Progenitor cell of endocrine pancreas (in vitro differentiated cells): Measurements from ENCODE around the gene ZBED1. TPM values are rescaled to one million over a fixed set of nuclear protein-coding genes. Genes with fewer than 3 reads are reported as not detected.
A peak's percentile ranks its signal among the peaks of the same experiment; 100 is the strongest.

Experiments used
- DNase-seq: peaks from one replicate; pipeline ENCODE4 v3.0.0; 2021; ENCODE audit warnings: low spot score; ENCODE audit not compliant: unreplicated experiment
- H3K27ac Mint-ChIP-seq: 2 replicates; pipeline ENCODE4 v1.8.0; 2021; ENCODE audit warnings: mild to moderate bottlenecking, moderate library complexity, mixed read lengths
- H3K27me3 Mint-ChIP-seq: 2 replicates; pipeline ENCODE4 v1.8.0; 2021; ENCODE audit warnings: mixed read lengths
- H3K36me3 Mint-ChIP-seq: 2 replicates; pipeline ENCODE4 v1.8.0; 2022; ENCODE audit warnings: mixed read lengths; ENCODE audit not compliant: insufficient read depth
- H3K4me1 Mint-ChIP-seq: 2 replicates; pipeline ENCODE4 v1.8.0; 2021; ENCODE audit warnings: low read depth, mixed read lengths
- H3K4me3 Mint-ChIP-seq: 2 replicates; pipeline ENCODE4 v1.8.0; 2021; ENCODE audit warnings: low read depth, mild to moderate bottlenecking, moderate library complexity, mixed read lengths
- H3K9me3 Mint-ChIP-seq: 2 replicates; pipeline ENCODE4 v1.8.0; 2021; ENCODE audit warnings: low read depth, mixed read lengths
- total RNA-seq: library from RNA; stranded (reverse); gene quantifications from 2 replicates; pipeline ENCODE4 v1.2.1, GENCODE V29; 2021
- TF ChIP-seq, protein P1 (sequence below): fragments of 200-600 bp; sonication (generic); IDR thresholded peaks from one replicate; pipeline ENCODE4 v1.5.0; 2021; ENCODE audit warnings: antibody characterized with exemption, mild to moderate bottlenecking; ENCODE audit not compliant: unreplicated experiment

The ZBED1 gene
- total RNA-seq, 1 donor from 2014 or later = 59.6 TPM

DNA sequence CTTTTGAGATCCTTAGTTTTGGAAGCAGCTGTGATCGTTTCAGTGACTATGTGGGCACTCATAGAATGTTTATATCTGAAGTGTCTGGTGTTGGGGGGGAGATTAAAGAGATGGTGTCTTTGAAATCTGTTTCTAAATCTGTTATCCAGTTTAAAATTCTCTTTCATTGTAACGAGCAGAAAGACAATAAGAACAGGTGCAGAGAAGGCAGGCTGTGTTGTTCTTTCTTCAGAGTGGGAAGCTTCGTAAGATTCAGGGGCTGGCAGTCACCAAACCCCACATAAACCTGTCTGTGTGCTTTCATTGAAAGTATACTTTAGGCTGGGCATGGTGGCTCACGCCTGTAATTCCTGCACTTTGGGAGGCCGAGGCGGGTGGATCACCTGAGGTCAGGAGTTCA is 16.3 kb upstream of the ZBED1 start:
- no peak for DNase-seq
- Mint-ChIP-seq H3K4me1 (peaks cover 11% of the 10 kb centered on the region), H3K27ac (no peak overlapping the region), H3K27me3 (peaks cover 4% of the 10 kb centered on the region), H3K9me3 (no peaks in the 10 kb centered on the region), H3K4me3 (no peak overlapping the region), H3K36me3 (no peaks in the 10 kb centered on the region)
- TF ChIP-seq, protein P1, sequence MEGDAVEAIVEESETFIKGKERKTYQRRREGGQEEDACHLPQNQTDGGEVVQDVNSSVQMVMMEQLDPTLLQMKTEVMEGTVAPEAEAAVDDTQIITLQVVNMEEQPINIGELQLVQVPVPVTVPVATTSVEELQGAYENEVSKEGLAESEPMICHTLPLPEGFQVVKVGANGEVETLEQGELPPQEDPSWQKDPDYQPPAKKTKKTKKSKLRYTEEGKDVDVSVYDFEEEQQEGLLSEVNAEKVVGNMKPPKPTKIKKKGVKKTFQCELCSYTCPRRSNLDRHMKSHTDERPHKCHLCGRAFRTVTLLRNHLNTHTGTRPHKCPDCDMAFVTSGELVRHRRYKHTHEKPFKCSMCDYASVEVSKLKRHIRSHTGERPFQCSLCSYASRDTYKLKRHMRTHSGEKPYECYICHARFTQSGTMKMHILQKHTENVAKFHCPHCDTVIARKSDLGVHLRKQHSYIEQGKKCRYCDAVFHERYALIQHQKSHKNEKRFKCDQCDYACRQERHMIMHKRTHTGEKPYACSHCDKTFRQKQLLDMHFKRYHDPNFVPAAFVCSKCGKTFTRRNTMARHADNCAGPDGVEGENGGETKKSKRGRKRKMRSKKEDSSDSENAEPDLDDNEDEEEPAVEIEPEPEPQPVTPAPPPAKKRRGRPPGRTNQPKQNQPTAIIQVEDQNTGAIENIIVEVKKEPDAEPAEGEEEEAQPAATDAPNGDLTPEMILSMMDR = no peak

- no peaks in the 10 kb centered on the region for H3K36me3 Mint-ChIP-seq
- H3K4me3 Mint-ChIP-seq = no peak overlapping the region
- H3K27ac Mint-ChIP-seq = no peak overlapping the region
- no peaks in the 10 kb centered on the region for H3K9me3 Mint-ChIP-seq
- peaks cover 3% of the 10 kb centered on the region for H3K27me3 Mint-ChIP-seq
- TF ChIP-seq, protein P1 = no peak
- DNase-seq = no peak
- H3K4me1 Mint-ChIP-seq = peaks cover 11% of the 10 kb centered on the region
Observed at GRCh38 chrX:2516623-2517022, 15.8 kb upstream of the ZBED1 start.

DNA sequence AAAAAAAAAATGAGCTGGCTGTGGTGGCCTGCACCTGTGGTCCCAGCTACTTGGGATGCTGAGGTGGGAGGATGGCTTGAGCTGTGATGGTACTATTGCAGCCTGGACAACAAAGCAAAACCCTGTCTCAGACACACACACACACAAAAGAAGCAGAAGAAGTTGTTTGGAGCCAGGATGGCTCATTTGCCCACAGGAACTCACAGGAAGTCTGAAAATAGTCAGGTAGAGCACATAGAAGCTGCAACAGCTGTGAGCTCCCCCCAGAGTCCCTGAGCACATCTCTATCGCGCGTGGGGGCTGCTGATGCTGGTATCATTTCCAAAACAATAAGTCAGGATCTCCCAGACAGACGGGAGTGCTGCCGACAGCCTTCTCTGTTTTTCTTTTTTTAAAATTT is 13.4 kb upstream of the ZBED1 start:
- H3K27me3 Mint-ChIP-seq = no peaks in the 10 kb centered on the region

DNA sequence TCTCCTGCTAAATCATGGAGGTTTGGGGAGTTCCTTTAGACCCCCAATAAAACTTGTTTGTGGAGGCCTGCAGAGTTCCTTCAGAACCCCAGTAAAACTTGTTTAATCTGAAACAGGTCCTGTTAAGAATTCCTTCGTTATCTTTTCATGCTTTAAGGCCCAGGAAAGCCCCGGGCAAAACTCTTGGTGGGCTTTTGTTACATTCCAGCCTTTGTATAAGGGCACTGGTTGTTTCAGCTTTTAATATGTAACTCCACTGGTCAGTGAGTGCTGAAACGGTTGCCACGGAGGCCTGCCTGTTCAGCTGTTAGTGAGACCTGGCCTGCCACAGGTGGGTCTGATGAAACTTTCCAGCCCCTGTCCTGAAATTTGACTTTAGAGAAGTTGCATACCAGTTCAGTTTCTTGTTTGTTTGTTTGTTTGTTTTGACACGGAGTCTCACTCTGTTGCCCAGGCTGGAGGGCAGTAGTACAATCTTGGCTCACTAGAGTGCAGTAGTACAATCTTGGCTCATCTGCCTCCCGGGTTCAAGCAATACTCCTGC is 12.4 kb upstream of the ZBED1 start:
- TF ChIP-seq, protein P1 = no peak
- Mint-ChIP-seq H3K27me3 (no peaks in the 10 kb centered on the region), H3K9me3 (no peaks in the 10 kb centered on the region), H3K4me1 (peaks cover 18% of the 10 kb centered on the region), H3K27ac (peak overlapping the region; percentile 93), H3K36me3 (no peaks in the 10 kb centered on the region), H3K4me3 (peak overlapping the region; percentile 16)
- DNase-seq = no peak

More for the DNA sequence above, 13.4 kb upstream of the ZBED1 start:
- Mint-ChIP-seq H3K4me3 (no peak overlapping the region), H3K27ac (no peak overlapping the region), H3K36me3 (no peaks in the 10 kb centered on the region), H3K4me1 (peaks cover 11% of the 10 kb centered on the region), H3K9me3 (no peaks in the 10 kb centered on the region)
- TF ChIP-seq, protein P1 = no peak
- DNase-seq = no peak

- no peak for DNase-seq
- no peaks in the 10 kb centered on the region for H3K36me3 Mint-ChIP-seq
- H3K4me1 Mint-ChIP-seq = peaks cover 21% of the 10 kb centered on the region
- TF ChIP-seq, protein P1 = no peak
- H3K27me3 Mint-ChIP-seq = no peaks in the 10 kb centered on the region
- peak overlapping the region; percentile 93 for H3K27ac Mint-ChIP-seq
- H3K9me3 Mint-ChIP-seq = no peaks in the 10 kb centered on the region
- H3K4me3 Mint-ChIP-seq = no peak overlapping the region
Observed at GRCh38 chrX:2512501-2512900, 11.7 kb upstream of the ZBED1 start.
